ENCODE results near the gene SLC35E3. TPM values are rescaled to one million over a fixed set of nuclear protein-coding genes. Genes with fewer than 3 reads are reported as not detected.

The SLC35E3 gene
- total and polyA plus RNA-seq, 2 of the 13 experiments (the other 11 are each of a cell fraction or from before 2014, with no cell fraction given) = 13.0 to 22.1 TPM

- TF ChIP-seq, protein P1, sequence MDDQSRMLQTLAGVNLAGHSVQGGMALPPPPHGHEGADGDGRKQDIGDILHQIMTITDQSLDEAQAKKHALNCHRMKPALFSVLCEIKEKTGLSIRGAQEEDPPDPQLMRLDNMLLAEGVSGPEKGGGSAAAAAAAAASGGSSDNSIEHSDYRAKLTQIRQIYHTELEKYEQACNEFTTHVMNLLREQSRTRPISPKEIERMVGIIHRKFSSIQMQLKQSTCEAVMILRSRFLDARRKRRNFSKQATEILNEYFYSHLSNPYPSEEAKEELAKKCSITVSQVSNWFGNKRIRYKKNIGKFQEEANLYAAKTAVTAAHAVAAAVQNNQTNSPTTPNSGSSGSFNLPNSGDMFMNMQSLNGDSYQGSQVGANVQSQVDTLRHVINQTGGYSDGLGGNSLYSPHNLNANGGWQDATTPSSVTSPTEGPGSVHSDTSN (CRISPR knock-in tag; IDR thresholded peaks at IDR 0.05; ENCODE audit: borderline replicate concordance) = 0 out of 2 replicates have a peak, but pooled peaks have one; percentile 16
- TF ChIP-seq TBX2 (CRISPR knock-in tag; IDR thresholded peaks at IDR 0.05; ENCODE audit: borderline replicate concordance) = peak; percentile 78
- TF ChIP-seq HDAC2 (CRISPR knock-in tag; IDR thresholded peaks at IDR 0.05) = peak; percentile 69
- TF ChIP-seq ZFY (CRISPR knock-in tag; IDR thresholded peaks at IDR 0.05) = peak; percentile 61; the same call in 1 of the 2 replicates
- peak; percentile 50; the same call in 1 of the 2 replicates for TF ChIP-seq SIX1 (CRISPR knock-in tag; IDR thresholded peaks at IDR 0.05; ENCODE audit: borderline replicate concordance)
- no peak for TF ChIP-seq NFYC (CRISPR knock-in tag; IDR thresholded peaks at IDR 0.05)
- no peak for TF ChIP-seq FOXA1 (IDR thresholded peaks at IDR 0.05)
- 0 out of 2 replicates have a peak, but pooled peaks have one; percentile 4 for TF ChIP-seq FOXA1 (CRISPR knock-in tag; IDR thresholded peaks at IDR 0.05)
- no peak for TF ChIP-seq ZKSCAN5 (CRISPR knock-in tag; IDR thresholded peaks at IDR 0.05)
- TF ChIP-seq SMAD1 (CRISPR knock-in tag; IDR thresholded peaks at IDR 0.05; ENCODE audit: borderline replicate concordance, low read depth) = no peak
- TF ChIP-seq ZNF18 (CRISPR knock-in tag; IDR thresholded peaks at IDR 0.05; ENCODE audit: insufficient replicate concordance) = peak; percentile 47
- TF ChIP-seq POLR2G (IDR thresholded peaks at IDR 0.05; ENCODE audit: low read depth, low read length) = peak; percentile 99
- TF ChIP-seq TFAP4 (IDR thresholded peaks at IDR 0.05; ENCODE audit: borderline replicate concordance, low read depth) = peak; percentile 97
- peak; percentile 89 for TF ChIP-seq FOSL2 (CRISPR knock-in tag; IDR thresholded peaks at IDR 0.05)
- TF ChIP-seq FOXP4 (CRISPR knock-in tag; IDR thresholded peaks at IDR 0.05) = peak; percentile 81
- peak; percentile 22; the same call in 1 of the 2 replicates for TF ChIP-seq SSRP1 (CRISPR knock-in tag; IDR thresholded peaks at IDR 0.05)
- peak; percentile 49; the same call in 1 of the 2 replicates for TF ChIP-seq ZSCAN9 (CRISPR knock-in tag; IDR thresholded peaks at IDR 0.05; ENCODE audit: borderline replicate concordance)
- TF ChIP-seq LCORL (IDR thresholded peaks at IDR 0.05) = no peak
- TF ChIP-seq LCORL (CRISPR knock-in tag; IDR thresholded peaks at IDR 0.05) = peak; percentile 73
- TF ChIP-seq, protein P2, sequence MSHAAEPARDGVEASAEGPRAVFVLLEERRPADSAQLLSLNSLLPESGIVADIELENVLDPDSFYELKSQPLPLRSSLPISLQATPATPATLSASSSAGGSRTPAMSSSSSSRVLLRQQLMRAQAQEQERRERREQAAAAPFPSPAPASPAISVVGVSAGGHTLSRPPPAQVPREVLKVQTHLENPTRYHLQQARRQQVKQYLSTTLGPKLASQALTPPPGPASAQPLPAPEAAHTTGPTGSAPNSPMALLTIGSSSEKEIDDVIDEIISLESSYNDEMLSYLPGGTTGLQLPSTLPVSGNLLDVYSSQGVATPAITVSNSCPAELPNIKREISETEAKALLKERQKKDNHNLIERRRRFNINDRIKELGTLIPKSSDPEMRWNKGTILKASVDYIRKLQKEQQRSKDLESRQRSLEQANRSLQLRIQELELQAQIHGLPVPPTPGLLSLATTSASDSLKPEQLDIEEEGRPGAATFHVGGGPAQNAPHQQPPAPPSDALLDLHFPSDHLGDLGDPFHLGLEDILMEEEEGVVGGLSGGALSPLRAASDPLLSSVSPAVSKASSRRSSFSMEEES (CRISPR knock-in tag; IDR thresholded peaks at IDR 0.05) = peak; percentile 51; the same call in 1 of the 2 replicates
- TF ChIP-seq, protein P3, sequence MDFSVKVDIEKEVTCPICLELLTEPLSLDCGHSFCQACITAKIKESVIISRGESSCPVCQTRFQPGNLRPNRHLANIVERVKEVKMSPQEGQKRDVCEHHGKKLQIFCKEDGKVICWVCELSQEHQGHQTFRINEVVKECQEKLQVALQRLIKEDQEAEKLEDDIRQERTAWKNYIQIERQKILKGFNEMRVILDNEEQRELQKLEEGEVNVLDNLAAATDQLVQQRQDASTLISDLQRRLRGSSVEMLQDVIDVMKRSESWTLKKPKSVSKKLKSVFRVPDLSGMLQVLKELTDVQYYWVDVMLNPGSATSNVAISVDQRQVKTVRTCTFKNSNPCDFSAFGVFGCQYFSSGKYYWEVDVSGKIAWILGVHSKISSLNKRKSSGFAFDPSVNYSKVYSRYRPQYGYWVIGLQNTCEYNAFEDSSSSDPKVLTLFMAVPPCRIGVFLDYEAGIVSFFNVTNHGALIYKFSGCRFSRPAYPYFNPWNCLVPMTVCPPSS (IDR thresholded peaks at IDR 0.05) = no peak
These were observed 62.6 kb downstream of the SLC35E3 start (continued) for GRCh38 chr12:68808388-68809189.

Measured in HepG2 (cell line).